ENCODE measurements around the gene C16orf46.

Gene C16orf46

DNA sequence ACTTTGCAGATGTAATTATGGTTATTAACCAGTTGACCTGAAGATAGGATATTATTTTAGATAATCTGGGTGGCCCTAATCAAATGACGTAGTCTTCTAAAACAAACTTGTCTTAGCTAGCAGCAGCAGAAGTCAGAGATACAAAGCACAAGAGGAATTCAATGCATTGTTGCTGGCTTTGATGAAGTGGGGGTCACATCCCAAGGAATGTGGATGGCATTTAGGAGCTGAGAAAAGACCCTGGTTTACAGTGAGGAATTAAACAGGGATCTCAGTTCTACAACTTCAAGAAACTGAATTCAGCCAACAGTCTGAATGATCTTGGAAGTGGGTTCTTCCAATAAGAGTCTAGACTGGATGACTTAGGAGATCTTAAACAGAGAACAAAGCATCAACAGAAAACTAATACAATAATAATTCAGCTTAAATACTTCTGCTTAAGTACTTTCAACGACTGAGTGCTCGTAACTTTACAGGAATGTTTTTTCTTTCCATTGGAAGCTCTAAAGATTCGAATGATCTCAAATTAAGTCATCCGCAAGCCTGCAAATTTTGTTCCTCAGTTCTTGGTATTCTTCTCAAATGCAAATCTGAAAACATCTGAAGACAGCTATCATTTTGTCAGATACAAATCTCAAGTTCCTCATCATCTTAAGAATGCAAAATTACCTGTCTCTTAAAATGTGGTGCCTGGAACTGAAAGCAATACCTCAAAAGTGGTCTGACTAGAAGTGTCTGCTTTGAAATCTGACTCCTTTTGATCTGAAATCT, 3.3 kb downstream of the C16orf46 start:
- DNase-seq, result no peak

DNA sequence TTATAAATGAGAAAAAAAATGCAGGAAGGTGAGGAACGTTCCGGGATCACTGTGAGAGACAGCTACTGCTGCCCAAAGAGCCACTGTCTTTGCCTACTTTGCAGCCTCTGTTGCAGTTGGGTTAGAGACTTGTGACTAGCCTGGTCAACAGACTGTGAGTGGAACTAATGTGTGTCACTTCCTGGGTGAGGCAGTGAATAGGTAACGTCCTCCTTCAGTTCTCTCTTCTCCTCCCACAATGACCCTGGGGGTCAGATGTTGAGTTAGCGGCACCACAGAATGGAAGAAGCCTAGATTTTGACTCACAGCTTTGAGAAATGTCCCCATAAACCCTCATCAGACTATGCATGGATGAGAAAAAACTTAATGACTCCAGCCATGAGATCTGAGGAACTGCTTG, 5.2 kb downstream of the C16orf46 start:
- DNase-seq, result no peak

DNA sequence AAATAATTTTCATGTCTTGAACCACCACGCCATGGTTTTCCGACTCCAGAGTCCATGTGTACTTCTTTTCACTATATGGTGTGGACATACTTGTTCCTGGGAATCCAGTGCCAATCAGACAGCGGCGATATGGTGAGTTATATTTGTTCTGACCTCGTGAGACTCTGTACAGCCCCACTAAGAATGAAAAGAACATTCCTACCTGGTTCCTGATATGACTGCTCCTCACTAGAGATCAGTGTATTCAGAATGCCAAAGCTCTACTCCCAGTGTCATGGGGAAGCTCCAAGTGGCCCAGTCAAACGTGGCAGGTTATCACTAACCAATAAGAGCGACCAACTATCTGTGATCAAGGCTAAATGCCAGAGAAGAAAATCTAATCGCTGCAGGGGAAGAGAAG, 6.1 kb downstream of the C16orf46 start:
- no peak for DNase-seq

DNA sequence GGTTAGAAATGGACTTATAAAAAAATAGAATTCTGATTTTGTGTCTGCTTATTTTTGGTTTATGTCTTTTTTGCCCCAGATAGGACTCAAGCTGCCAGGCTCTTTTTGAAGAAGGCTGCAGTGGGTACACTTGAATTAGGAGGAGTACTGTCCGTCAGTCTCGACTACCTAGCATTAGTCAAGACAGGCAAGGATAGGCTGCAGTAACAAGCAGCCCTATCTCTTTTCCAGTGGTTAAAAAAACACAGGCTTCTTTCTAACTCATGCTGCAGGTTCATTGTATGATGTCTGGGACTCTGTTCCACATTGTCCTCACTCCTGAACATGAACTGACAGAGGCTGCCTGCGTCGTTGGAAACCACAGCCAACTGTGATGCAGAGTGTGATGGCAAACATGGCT, 8.0 kb downstream of the C16orf46 start:
- DNase-seq, result no peak

DNA sequence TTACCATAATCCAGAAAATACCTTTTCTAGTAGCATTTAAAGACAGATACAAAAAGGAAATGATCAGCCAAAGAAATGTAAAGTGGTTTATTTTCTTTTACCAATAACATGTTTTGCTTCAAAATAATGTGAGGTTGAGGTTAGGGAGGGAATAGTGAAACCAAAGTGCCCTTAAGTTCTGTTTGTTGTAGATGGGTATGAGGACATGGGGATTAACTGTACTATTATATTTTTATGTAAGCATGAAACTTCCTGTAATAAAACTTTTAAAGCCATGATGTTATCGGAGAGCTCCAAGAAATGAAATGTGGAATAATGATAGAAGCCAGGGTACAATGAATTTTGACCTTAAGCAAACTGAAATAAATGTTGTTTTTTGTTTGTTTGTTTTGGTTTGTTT, 9.9 kb downstream of the C16orf46 start:
- no peak for DNase-seq

DNA sequence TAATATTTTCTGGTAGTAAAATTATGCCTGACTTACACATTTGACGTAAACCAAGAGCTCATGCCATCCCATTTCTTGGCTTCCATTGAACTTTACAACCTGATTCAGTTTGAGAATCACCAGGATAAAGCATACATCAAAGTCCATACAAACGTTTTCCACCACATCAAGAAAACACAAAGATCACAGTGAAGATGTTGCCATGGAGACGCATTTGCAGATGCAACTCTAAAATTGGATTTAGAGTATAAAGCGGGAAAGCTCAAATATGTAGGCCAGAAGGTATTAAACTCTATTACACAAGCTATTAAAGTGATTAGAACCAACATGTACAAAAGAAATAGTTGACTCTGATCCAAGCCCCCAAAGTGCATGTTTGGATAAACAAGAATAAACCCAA, 10.4 kb downstream of the C16orf46 start:
- no peak for DNase-seq

DNA sequence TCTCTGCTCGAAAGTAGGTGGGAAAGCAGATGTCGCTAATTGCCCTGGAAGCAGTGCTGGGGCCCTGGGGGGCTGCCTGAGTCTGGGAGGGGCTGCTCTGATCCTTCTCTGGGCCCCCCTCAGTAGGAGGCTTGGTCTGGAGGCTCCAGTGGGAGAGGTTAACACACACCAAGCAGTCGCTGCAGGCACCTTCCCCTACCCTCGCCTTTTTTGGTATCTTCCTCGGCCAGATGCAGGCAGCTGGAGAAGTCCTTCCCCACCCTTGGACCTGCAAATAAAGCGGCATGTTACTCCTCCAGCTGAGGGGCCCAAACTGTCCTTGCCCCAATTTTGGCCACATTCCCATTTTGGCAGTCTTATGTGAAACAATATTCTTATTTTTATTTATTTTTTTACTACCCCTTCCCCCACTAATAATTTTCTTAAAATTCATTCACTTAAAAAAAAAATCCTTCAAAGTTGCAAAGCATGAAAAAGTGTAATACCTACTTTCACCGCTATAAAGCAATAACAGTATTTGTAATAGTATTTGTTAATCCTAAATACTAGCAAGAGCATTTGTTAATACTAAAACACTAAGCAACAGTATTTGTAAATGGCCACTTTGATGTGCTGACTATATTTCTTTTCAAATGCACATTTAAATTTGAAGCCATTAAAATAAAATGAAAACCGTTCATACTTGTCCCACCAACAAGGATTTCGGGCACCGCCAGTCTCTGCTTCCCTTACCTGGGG, 15.0 kb downstream of the C16orf46 start:
- DNase-seq, result no peak

DNA sequence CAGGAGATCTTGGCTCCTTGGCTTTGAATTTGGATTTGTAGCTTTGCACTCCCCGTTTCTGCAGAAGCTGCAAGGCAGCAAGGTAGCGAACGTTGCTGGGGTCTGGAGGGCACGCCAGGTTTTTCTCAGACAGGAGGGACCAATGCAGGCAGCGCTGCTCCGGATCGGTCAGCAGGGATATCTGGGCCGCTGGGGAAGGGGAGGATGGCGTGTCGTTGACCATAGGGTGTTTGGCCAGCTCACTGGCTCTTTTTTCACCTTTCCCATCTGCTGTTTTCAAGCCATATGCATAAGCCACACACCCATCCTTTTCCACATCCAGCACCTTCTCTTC, 15.8 kb downstream of the C16orf46 start:
- DNase-seq, result no peak

DNA sequence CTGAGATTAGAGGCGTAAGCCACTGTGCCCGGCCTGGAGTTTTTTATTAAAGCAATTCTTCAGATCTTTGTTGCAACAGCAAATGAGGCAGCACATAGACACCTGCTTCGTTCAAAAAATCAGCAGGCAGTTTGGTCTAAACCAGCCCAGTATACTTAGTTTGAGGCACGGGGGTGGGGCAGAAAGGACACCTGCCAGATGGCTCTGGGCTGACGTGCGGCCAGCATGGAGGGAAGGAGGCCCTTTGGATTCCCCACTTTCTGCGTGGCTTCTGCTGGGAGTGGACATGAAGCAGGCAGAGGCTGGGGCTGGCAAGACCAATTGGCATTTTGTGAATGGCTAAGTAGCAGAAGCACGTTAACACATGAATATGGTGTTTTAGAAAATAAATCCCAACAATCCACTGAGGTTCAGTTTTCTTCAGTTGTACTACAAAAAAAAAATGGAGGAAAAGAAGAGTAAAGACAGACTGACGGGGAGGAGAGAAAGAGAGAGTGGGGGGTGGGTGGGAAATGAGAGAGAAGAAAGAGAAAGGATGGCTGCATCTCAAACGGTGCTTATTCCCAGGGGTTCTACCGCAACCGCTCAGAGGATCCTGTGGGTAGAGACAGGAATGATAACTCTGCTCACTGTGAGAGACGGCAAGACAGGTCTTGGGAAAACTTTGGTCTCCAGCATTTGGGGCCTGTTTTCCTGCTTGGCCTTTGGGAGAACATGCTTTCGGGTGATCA, 16.3 kb downstream of the C16orf46 start:
- no peak for DNase-seq

DNA sequence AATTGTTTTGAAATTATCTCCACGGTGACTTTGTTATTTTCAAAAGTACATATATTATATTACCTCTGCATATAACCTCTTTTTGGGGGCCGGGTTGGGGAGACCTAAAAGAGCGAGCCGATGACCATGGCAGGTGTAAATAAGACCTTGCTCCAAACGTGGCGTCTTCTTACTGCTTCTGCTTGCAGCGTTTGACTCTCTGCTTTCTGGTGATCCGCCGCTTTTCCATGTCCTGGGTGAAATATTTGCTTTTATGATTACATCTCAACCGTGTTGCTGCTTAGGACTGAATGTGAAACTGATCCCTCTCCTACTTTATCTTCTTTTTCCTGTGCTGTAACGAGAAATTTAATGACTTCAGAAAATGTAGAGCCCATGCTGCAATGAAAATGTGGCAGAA, 23.3 kb downstream of the C16orf46 start:
- no peak for DNase-seq

DNA sequence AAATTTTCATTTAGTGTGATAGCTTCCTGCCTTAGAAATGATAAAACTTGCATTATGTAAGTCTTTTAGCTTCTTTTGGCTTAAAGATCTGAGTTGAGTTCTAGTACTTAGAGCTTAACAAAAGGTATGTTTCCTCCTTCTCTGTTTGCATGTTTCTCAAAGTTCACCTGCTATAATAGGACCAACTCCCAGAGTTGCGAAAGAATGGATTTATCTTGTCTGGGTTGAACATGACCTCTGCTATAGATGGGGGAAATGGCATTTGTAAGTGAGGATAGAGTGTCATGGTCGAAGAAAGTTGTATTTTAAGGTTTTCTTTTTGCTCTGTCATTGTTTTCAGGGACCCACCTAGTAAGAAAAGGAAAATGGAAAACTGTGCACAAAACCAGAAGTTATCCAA, 34.2 kb downstream of the C16orf46 start:
- DNase-seq, result no peak

DNA sequence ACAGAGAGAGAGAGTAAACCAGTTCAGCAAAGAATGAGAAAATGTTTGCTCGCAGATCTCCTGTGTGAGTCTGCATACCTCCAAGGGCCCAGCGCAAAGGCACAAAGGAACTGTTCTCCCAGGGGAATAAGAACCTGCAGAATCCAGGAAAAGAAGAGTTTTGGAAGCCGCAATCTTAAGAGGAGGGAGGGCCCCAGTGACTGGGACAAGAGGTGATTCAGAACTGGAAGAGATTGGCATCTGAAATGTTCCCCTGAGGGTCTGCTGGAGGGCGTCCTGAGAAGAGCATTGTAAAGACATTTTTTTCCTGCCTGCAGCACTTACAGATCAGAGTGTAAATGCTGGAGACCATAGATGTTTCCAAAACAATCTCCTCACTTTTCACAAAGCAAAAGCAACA, 35.3 kb downstream of the C16orf46 start:
- no peak for DNase-seq

DNA sequence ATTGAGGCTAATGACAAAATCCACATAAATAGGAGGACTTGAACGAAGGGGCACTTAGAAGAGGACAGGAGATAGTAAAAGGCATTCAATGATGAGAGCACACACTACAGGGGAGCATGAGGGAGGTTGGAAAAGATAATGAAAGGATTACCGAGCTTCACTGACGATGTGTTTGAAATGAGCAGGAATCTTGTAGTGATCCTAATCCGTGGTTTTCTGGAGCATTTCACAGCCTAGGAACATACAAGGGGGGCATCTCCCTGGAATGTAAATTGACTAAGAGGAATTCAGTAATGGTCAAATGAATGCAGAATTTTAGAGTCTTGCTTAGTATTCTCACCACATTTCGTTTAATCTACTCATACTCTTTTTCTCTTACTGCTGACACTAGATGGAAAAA, 36.2 kb downstream of the C16orf46 start:
- DNase-seq, result peak; percentile 65

DNA sequence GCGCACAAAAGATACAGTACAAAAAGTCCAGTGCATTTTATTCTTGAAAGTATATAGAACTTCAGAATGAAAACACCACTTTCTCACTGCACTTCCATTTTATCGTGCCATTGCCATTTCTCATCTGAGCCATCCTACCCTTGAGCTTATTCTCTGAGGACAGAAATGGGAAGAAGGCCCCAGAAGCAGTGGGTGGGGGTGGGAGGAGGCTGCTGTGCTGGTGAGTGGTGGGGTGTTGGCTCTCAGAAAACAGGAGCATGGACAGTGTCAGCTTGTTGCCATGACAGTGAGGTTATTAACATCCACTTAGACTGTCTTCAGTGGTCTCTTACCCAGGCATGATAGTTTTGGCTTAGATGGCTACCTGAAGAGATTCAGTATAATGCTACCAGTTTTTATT, 36.9 kb downstream of the C16orf46 start:
- no peak for DNase-seq

DNA sequence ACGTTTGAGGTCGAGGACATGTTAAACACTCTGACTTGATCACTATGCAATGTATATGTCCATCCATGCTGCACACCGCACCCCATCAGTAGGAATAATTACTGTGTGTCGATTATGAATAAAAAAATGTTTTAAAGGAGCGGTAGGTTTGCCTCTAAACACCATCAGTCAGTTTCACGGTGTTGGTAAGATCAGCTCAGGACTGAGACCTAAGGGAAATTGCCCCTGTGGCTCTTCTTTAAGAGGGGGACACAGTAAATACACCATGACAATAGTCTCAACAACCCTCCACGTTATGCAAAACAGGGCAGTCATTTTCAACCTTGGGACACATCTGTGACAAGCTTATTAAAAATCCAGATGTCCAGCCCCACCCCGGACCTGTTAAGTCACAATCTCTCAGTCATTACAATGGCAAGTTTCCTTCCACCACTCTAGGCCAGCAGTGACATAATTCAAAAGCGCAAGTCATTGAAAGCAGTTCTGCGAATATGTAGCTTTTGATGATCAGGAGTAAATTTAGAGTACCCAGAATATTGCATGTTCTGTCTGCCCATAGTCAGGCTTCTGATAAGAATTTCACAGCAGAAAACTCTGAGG, 40.2 kb downstream of the C16orf46 start:
- DNase-seq, result no peak

DNA sequence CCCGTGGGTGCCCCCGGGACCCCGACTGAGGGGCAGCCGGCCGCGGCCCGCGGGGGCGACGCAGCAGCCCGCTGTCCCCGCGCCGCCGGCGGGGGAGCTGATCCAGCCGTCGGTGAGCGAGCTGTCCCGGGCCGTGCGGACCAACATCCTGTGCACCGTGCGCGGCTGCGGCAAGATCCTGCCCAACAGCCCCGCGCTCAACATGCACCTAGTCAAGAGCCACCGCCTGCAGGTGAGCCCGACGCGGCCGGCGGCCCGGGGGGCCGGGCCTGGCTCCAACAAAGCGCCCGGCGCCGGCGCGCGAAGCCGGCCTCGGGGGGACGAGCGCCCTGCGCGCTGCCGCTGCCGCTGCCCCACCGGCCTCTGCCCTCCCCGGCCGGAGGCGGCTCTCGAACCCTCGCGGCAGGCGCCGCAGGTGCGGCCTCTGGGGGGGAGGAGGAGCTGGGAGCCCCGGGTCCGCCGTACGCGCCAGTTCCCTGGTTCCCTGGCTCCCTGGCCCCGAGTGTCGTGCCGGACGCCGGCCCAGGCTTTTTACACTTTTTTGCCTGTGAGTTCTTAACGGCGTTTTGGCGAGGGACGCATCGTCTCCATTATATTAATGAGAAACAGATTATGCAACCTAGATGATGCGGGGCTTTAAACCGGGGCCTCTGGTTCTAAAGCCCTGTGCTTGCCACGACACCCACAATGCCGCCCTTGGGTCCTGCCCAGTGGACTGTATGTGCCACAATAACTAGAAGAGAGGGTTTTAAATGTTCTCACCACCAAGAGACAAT, 40.9 kb downstream of the C16orf46 start:
- DNase-seq, result peak; percentile 16

DNA sequence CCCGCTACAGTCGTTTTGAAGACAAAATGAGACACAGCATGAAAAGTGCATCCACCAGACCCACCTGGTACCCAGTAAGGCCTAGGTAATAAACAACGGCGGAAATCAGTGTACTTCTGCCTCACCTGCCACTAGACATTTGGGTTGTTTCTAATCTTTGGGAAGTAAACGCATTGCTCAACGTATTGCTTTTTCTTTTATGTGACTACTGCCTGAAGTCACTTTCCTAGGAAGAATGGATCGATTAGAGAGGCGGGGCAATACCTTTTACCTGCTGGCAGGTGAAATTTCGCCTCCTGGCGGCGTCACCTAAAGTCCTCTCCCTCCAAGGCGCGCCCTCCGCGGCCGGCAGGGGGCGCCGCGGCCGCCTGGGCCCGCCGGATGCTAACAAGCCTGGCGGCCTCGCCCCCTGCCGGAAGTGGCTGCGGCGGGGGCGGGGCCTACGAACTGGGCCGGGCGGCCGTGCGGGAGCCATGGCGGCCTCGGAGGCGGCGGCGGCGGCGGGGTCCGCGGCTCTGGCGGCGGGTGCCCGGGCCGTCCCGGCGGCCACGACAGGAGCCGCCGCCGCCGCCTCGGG, 41.6 kb downstream of the C16orf46 start, which contains the start of gene ATMIN:
ATMIN (plus strand) TSS at position 445 of the 577 bp plus-strand sequence; CDS start at position 474, 29 bp downstream.
- peak; percentile 88 for DNase-seq

DNA sequence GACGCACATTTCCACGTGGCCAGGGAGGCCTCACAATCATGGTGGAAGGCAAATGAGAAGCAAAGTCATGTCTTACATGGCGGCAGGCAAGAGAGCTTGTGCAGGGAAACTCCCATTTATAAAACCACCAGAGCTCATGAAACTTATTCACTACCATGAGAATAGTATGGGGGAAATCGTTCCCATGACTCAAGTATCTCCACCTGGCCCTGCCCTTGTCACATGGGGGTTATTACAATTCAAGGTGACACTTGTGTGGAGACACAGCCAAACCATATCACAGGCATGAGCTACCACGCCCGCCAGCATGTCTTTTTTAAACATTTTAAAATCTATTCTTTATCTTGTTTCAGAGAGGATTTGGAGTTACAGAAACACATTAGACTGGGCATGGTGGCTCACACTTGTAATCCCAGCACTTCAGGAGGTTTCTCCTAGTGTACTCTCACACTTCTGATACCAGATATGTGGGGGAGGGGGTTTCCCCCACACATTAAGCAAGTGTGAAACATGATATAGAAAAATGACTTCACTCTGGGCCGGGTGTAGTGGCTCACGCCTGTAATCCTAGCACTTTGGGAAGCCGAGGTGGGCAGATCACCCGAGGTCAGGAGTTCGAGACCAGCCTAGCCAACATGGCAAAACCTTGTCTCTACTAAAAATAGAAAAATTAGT, 47.0 kb downstream of the C16orf46 start:
- no peak for DNase-seq

DNA sequence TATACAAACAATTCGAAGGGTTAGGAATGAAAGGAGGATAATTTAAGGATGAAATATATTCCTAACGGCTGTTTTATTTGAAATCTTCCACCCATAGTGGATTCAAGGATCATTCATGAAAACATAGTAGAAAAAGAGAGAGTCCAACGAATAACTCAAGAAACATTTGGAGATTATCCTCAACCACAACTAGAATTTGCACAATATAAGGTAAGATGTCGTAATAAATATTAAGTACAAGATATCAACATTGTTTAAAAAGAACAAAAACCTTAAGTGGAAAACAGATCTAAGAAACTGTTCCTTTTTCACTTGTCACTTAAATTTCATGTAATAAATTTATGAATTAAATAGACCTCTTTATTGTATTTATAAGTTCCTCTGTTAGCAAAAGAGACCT, 50.6 kb downstream of the C16orf46 start:
- no peak for DNase-seq

DNA sequence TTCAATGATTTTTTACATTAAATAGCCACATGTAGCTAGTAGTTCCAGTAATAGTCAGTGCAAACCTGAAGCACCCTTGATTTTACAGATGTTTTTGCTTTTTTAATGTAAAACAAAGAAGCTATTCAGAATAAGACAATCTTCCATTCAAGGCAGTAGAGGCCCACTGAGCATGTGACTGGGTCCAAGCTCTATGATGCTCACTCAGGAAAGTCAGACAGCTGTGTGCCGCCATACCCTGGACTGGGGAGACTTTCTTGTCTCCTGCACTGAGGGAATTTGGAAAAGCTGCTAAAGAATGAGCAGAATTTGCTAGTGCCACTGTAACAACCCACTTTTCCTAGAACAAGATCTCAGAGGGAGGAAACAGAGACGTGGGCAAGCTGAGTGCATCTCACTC, 58.5 kb downstream of the C16orf46 start:
- no peak for DNase-seq

DNA sequence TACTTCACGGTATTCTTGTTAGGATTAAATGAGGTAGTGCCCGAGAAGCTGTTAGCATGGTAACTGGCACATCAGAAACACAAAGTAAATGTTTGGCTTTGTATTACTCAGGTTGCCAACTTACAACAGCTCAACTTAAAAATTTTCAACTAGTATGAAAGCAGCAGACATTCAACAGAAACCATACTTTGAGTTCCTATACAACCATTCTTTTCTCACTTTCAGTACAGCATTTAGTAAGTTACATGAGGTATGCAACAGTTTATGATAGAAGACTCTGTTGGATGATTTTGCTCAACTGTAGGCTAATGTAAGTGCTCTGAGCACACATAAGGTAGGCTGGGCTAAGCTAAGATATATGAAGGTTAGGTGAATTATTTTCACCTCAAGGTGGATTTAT, 62.4 kb downstream of the C16orf46 start:
- DNase-seq, result no peak

Data from fibroblast of skin of scalp (primary cell).